ENCODE measurements around the gene APBB1IP.
"Not testable (repeated sequence)": the region's sequence is repeated elsewhere in the genome, so short reads cannot be mapped to it uniquely, and the experiment has no call there.

The APBB1IP gene

GRCh38 chr10:26567351-26567721 lies 129.2 kb downstream of the APBB1IP start:
- no peak for DNase-seq

GRCh38 chr10:26571655-26572054 lies 133.5 kb downstream of the APBB1IP start:
- no peak for DNase-seq

GRCh38 chr10:26573674-26574073 lies 135.5 kb downstream of the APBB1IP start:
- DNase-seq = no peak

GRCh38 chr10:26574783-26575182 lies 136.6 kb downstream of the APBB1IP start:
- DNase-seq = no peak

- DNase-seq = not testable (repeated sequence)
Observed at GRCh38 chr10:26578371-26578770, 140.2 kb downstream of the APBB1IP start.

GRCh38 chr10:26579256-26580063 lies 141.3 kb downstream of the APBB1IP start:
- no peak for DNase-seq

GRCh38 chr10:26586211-26586610 lies 148.1 kb downstream of the APBB1IP start:
- no peak for DNase-seq

- no peak for DNase-seq
Observed at GRCh38 chr10:26588611-26589010, 150.5 kb downstream of the APBB1IP start.

GRCh38 chr10:26589813-26590212 lies 151.7 kb downstream of the APBB1IP start:
- not testable (repeated sequence) for DNase-seq

GRCh38 chr10:26593896-26594295 lies 155.8 kb downstream of the APBB1IP start:
- DNase-seq = no peak

GRCh38 chr10:26603283-26603682 lies 165.1 kb downstream of the APBB1IP start:
- not testable (repeated sequence) for DNase-seq

GRCh38 chr10:26604320-26605093 lies 166.4 kb downstream of the APBB1IP start:
- not testable (repeated sequence) for DNase-seq

GRCh38 chr10:26606389-26606877 lies 168.3 kb downstream of the APBB1IP start:
- not testable (repeated sequence) for DNase-seq

GRCh38 chr10:26612151-26612915 lies 174.2 kb downstream of the APBB1IP start:
- DNase-seq = no peak

Data from activated CD4-positive, CD25-positive, alpha-beta regulatory T cell (primary cell).